ENCODE measurements around the gene SIGLEC1.

GRCh38 chr20:3751675-3752385 lies 39.4 kb upstream of the SIGLEC1 start:
- TF ChIP-seq CTCF (IDR thresholded peaks at IDR 0.05), result no peak
- TF ChIP-seq EZH2 (IDR thresholded peaks at IDR 0.05; ENCODE audit: borderline replicate concordance, insufficient read depth, low read depth, low read length, poor library complexity, severe bottlenecking), result no peak

Measured in B cell (primary cell).